ENCODE results near the gene SLC16A9.
A peak's percentile ranks its signal among the peaks of the same experiment; 100 is the strongest.

SLC16A9 gene

GRCh38 chr10:59719374-59719773 is 9.7 kb upstream of the SLC16A9 start:
- no peak for DNase-seq (ENCODE audit: low spot score)

DNA sequence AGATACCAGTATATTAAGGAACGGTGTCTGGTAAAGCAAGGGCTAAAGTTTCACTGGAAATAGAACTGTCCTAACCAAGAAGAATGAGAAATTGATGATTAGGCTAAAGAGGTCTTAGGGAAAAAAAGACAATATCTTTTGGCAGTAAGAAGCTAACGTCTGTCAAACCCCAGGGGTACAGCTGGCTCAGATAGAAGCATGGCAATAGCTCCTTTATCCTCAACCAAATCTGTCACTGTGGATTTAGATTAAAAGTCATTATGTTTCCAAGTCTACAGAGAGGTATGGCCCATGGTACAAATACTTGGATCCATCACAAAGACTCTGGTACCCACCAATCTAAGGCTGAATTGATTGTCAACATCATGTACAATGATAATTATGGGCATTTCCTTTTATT is 8.6 kb upstream of the SLC16A9 start:
- no peak for DNase-seq (ENCODE audit: low spot score)

- DNase-seq (ENCODE audit: low spot score): no peak
Observed at GRCh38 chr10:59713196-59713821, 3.7 kb upstream of the SLC16A9 start.

DNA sequence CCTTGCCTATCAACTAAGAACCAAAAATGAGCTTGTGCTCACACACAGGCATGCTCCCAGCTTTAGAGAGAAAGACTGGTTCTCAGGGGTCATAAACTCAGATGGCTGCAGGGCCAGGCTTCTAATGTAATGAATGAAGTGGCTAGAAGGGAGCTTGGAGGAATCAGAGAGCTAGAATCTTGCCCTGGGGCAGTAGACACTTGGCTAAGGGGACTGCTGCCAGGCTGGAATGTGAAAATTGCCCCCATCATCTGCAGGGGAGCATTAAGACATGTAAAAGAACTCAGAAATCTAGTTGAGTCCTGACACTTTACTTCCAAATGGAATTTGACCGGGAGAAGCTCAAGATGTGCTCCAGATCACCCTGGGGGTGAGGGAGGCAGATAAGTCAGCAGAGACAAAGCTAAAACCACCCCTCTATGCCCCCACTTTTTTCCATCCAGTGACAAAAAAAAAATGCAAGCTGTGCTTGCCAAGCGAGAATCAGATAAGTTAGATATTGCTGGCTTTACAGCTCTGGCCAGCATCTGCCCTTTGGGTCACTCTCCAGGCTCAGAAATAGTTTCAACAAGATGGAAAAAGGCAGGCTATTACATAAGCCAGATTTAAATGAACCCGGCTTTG is 2.3 kb upstream of the SLC16A9 start:
- no peak for DNase-seq (ENCODE audit: low spot score)

GRCh38 chr10:59708816-59709394 is 745 bp downstream of the SLC16A9 start:
- no peak for DNase-seq (ENCODE audit: low spot score)

DNA sequence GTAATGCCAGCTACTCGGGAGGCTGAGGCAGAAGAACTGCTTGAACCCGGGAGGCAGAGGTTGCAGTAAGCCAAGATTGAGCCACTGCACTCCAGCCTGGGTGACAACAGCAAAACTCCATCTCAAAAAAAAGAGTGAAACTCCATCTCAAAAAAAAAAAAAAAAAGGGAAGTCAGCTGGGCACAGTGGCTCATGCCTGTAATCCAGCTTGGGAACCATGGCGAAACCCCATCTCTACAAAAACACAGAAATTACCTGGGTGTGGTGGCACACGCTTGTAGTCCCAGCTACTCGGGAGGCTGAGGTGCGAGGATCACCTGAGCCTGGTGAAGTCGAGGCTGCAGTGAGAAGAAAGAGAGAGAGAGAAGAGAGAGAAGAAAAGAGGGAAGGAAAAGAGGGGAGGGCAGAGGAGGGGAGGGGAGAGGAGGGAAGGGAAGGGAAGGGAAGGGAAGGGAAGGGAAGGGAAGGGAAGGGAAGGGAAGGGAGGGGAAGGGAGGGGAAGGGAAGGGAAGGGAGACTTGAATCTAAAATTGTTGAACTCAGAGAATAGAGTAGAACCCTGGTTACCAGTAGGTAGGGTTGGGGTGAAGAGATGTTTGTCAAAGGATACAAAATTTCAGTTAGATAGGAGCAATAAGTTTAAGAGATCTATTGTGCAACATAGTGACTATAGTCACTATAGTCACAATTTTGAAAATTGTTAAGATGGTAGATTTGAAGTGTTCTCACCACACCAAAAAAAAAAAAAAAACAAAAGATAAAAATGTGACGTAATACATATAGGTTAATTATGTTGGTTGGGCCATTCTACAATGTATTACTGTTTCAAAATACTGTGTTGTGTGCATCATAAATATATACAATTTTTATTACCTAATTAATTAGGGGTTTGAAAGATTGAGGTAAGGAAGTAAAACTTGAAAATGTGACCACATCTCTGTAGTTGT is 2.5 kb downstream of the SLC16A9 start:
- DNase-seq (ENCODE audit: low spot score): no peak

DNA sequence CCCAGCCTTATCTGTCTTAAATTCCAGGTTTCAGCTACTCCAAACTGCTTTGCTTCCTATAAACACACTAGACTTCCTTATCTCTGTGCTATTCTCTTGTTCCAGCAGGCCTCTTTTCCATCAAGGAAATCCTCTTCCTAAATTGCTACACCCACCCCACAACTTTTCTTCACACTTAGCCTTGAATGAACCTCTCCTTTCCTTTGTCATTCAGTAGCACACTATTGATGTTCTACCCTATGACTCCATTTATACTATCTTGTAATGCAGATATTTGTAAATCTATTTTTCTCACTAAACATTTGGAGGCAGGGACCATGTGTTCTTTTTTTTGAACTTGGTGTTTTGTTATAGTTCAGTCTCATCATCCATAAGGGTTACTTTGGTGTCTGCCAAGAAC is 3.7 kb downstream of the SLC16A9 start:
- no peak for DNase-seq (ENCODE audit: low spot score)

DNA sequence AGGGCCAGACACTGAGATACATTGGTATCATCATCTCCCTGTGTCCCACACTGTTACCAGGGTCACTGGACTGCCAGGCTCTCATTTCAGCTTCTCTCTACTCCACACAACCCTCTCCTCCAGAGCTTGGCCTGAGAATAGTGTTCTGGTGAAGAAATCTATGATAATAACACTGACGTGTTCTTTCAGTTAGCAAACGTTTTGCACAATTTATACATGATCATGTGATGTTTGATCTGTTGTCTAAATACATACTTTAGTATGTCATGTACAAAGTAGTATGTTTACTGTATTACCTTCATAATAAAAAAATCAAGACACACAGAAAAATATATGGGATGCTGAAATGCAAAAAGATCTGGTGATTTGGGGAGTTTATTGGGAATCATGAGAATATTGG is 5.0 kb downstream of the SLC16A9 start:
- no peak for DNase-seq (ENCODE audit: low spot score)

- no peak for DNase-seq (ENCODE audit: low spot score)
Observed at GRCh38 chr10:59702347-59702746, 7.3 kb downstream of the SLC16A9 start.

GRCh38 chr10:59700709-59701108 is 8.9 kb downstream of the SLC16A9 start:
- DNase-seq (ENCODE audit: low spot score): no peak

DNA sequence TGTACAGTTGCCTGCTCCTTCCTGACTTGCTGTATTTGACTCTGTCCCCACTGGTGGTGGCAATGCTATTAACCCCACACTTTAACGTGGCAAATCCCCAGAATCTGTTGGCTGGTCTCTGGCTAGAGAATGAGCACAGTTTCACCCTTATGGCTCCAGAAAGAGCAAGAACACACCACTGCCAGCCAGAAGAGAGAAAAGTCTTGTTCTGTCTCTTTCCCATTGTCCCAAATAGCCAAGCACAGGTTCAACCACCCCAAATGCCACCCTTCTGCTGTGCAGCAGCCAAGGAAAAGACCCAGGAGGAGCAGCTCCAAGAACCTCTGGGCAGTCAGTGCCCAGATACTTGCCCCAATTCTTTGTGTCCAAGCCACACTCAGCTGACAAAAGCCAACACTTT is 11.3 kb downstream of the SLC16A9 start:
- peak; percentile 16 for DNase-seq (ENCODE audit: low spot score)

DNA sequence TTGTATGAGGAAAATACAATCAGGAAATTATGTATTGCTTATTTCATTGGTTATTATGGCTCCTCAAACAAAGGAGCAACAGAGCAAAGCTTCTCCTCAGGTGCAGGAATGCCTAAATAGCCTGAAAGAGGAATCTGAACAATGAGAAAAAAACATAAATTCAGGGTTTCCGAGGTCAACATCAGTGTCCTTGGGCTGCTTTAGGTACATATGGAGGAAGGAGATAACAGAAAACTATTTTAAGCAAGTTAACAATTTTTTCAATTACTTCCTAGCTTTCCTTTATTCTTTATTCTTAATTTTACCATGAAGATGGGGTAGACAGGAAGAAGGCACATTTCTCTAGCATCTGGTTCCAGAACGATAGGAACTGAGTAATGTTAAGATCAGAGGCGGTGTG is 14.0 kb downstream of the SLC16A9 start:
- DNase-seq (ENCODE audit: low spot score): no peak

DNA sequence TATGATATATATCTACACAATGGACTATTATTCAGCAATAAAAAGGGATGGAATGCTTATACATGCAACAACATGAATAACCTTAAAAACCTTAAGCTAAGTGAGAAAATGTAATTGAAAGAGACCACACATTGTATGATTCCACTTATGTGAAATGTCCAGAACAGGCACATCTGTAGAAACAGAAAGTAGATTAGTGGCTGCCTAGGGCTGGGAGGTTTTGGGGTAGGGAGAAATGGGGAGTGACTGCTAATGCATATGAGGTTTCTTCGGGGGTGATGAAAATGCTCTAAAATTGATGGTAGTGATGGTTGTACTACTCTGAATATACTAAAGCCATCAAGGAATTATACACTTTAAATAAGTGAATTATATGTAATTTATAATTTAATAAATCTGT is 14.7 kb downstream of the SLC16A9 start:
- DNase-seq (ENCODE audit: low spot score): no peak

GRCh38 chr10:59692113-59692512 is 17.5 kb downstream of the SLC16A9 start:
- DNase-seq (ENCODE audit: low spot score): no peak

DNA sequence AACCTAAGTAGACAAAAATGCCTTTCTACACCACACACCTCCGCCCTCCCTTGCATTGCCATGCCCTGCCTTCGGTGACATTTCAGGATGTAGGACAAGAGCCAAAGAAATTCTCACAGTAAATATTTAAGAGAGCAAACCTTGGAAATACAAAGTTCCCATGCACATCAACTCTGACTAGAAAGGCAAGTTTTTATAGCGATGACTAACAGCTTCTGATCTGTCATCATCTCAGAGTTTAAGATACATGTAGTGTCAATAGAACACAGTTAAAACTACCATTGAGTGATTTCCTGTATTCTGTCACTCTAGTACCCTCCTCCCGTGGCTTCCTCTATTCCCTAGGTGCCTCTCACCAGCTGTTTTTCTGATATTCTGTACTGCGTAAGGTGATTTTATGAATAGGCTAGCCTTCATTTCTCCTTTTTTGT is 20.7 kb downstream of the SLC16A9 start:
- no peak for DNase-seq (ENCODE audit: low spot score)

DNA sequence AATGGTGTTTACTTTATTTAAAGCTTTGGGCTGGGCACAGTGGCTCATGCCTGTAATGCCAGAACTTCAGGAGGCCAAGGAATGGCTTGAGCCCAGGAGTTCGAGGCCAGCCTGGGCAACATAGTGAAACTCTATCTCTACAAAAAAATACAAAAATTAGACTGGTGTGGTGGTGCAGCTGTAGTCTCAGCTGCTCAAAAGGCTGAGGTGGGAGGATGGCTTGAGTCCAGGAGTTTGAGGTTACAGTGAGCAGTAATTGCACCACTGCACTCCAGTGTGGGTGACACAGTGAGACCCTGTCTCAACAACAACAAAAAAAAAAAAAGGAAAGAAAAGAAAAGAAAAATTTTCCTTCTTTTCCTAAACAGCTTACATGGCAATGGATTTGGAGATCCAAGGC is 22.0 kb downstream of the SLC16A9 start:
- no peak for DNase-seq (ENCODE audit: low spot score)

- no peak for DNase-seq (ENCODE audit: low spot score)
Observed at GRCh38 chr10:59684006-59684405, 25.6 kb downstream of the SLC16A9 start.

GRCh38 chr10:59682986-59683937 is 26.4 kb downstream of the SLC16A9 start:
- no peak for DNase-seq (ENCODE audit: low spot score)

- DNase-seq (ENCODE audit: low spot score): no peak
Observed at GRCh38 chr10:59680199-59680598, 29.5 kb downstream of the SLC16A9 start.

DNA sequence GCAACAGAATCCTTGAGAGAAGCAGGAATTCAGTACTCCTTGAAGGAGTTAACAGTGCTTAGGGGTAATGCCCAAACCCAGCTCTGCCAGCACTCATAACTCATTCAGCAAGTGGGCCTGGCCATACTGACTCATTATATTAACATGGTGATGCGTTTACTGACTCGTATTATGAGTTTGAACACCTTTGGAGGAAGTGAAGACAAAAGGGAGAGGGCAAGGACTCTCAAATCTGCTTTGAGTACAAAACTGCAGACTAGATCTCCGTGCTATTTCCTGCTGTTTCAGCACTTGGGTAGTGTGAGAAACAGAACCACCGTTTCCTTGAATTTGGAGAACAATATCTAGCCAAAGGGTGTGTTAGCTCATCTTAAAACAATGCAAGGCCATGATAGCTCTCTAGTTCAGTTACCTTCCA is 30.8 kb downstream of the SLC16A9 start:
- no peak for DNase-seq (ENCODE audit: low spot score)

GRCh38 chr10:59677253-59677831 is 32.3 kb downstream of the SLC16A9 start:
- no peak for DNase-seq (ENCODE audit: low spot score)

All from putamen (tissue), 1 donor.